ENCODE data around the gene BMI1.

- TF ChIP-seq RXRA (IDR thresholded peaks at IDR 0.05) (no peak), RAD21 (IDR thresholded peaks at IDR 0.05) (no peak), TAF1 (conservative IDR thresholded peaks at IDR 0.05) (no peak), CTCF (IDR thresholded peaks at IDR 0.05; ENCODE audit: low read depth, low read length, missing input control) (no peak), JUND (IDR thresholded peaks at IDR 0.05) (no peak), SP1 (IDR thresholded peaks at IDR 0.05) (no peak)
Measured at GRCh38 chr10:22372298-22372697, 51.4 kb downstream of the BMI1 start.
